BE2C (cell line): Measurements from ENCODE around the gene TSPAN32.

Source experiments
- DNase-seq: peaks from one replicate; pipeline ENCODE4 v3.0.0-alpha.2; 2020
- H3K27me3 ChIP-seq: fragments of 250-450 bp; sonication (Bioruptor Pico); 2 replicates; pipeline ENCODE4 v1.5.1; 2020; ENCODE audit warnings: mild to moderate bottlenecking
- H3K36me3 ChIP-seq: fragments of 250-450 bp; sonication (Bioruptor Pico); 2 replicates; pipeline ENCODE4 v1.5.1; 2020; ENCODE audit warnings: mild to moderate bottlenecking
- H3K4me1 ChIP-seq: fragments of 250-450 bp; sonication (Bioruptor Pico); 2 replicates; pipeline ENCODE4 v1.5.1; 2020
- H3K4me3 ChIP-seq: 2 replicates; pipeline ENCODE4 v1.5.1; 2011; ENCODE audit warnings: low read depth, low read length
- H3K9me3 ChIP-seq: fragments of 250-450 bp; sonication (Bioruptor Pico); 2 replicates; pipeline ENCODE4 v1.5.1; 2020
- TF ChIP-seq, protein P1 (sequence below): IDR thresholded peaks from 2 replicates; pipeline ENCODE4 v1.5.1; 2012; ENCODE audit warnings: mild to moderate bottlenecking, low read depth, low read length

Gene TSPAN32

DNA sequence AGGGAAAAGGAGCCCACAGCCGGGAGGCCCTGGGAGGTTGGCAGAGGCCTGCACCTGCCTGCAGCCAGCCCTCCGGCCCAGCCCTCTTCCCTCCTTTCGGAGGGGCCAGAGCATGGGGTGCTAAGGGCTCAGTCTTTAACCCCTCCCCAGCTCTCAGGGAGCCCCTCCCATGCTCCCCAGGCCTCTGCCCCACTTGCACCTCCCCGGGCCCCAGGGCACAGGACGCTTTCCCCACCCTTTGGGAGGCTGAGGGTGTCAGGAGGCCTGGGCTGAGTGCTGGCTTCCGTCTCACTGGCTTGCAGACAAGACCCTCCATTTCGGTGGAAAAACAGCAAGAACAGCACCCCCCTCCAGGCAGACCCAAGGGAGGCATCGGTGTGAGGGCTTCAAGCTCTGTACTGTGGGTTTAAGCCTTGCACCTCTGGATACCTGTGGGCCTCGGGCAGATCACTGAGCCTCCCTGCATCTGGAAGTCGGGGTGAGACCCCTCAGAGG is 38.7 kb upstream of the TSPAN32 start:
- Histone ChIP-seq H3K27me3 (no peaks in the 10 kb centered on the region; the same call in 1 of the 2 replicates), H3K9me3 (no peaks in the 10 kb centered on the region), H3K36me3 (no peaks in the 10 kb centered on the region), H3K4me3 (no peak overlapping the region), H3K4me1 (no peaks in the 10 kb centered on the region)
- no peak for DNase-seq
- TF ChIP-seq, protein P1, sequence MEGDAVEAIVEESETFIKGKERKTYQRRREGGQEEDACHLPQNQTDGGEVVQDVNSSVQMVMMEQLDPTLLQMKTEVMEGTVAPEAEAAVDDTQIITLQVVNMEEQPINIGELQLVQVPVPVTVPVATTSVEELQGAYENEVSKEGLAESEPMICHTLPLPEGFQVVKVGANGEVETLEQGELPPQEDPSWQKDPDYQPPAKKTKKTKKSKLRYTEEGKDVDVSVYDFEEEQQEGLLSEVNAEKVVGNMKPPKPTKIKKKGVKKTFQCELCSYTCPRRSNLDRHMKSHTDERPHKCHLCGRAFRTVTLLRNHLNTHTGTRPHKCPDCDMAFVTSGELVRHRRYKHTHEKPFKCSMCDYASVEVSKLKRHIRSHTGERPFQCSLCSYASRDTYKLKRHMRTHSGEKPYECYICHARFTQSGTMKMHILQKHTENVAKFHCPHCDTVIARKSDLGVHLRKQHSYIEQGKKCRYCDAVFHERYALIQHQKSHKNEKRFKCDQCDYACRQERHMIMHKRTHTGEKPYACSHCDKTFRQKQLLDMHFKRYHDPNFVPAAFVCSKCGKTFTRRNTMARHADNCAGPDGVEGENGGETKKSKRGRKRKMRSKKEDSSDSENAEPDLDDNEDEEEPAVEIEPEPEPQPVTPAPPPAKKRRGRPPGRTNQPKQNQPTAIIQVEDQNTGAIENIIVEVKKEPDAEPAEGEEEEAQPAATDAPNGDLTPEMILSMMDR = no peak

DNA sequence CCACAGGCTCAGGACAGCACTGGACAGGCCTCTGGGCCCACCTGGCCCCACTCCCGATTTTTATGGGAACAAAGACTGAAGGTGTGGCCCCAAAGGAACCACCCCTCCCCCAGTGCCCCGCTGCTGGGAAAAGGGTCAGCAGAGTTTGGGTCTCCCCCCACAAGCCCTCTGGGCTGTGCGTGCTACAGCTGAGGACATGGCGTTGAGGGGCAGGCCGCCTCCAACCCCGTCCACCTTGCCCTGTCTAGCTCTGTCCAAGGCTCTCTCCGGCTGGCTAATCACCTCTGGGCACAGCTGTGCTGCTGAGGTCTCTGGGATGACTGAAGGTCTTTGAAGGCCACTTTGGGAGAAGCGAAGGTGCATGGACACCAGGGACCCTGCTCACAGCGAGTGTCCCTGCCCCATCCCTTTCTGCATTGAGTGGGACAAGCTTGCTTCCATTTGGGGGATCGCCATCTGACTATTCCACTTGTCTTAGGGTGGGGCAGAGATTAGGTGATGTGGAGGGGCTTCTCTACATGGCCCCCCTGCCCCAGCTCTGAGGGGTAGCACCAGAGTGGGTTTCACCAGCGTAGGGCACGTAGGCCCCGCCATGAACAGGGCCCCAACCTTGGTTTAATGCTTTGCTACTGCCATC is 38.0 kb upstream of the TSPAN32 start:
- no peak for DNase-seq
- H3K4me1 ChIP-seq = no peaks in the 10 kb centered on the region
- peaks cover 6% of the 10 kb centered on the region for H3K27me3 ChIP-seq
- H3K4me3 ChIP-seq = no peak overlapping the region
- no peaks in the 10 kb centered on the region for H3K36me3 ChIP-seq
- TF ChIP-seq, protein P1 = no peak
- H3K9me3 ChIP-seq = no peaks in the 10 kb centered on the region

DNA sequence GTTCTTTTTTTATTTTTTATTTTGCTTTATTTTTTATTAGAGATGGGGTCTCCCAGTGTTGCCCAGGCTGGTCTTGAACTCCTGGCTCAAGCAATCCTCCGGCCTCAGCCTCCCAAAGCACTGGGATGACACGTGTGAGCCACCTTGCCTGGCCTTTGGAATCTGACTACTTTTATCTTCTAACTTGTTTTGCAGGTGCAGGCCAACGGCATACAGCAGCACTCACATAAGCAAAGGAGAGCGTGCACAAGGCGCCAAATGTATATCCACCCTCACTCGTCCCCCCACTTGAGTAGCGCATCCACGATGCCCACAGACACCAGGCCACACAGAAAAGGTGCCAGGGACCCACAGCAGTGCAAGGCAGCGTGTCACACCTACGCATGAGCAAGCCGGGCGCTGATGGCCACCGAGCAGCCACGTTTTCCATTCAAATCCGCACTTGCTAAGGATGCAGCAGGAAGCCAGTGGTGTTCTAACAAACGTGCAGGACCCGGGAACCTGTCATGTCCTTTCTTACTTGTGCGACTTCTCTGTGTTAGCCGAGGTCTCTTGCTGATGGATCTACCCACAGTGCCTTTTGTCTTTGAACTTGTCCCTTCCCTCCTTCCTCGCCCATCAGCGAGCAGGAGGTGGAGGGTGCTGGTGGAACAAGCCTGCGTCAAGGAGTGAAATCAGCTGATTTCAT is 37.3 kb upstream of the TSPAN32 start:
- Histone ChIP-seq H3K36me3 (no peaks in the 10 kb centered on the region), H3K27me3 (peaks cover 11% of the 10 kb centered on the region), H3K9me3 (no peaks in the 10 kb centered on the region), H3K4me1 (no peaks in the 10 kb centered on the region), H3K4me3 (no peak overlapping the region)
- DNase-seq = no peak
- TF ChIP-seq, protein P1 = no peak

DNA sequence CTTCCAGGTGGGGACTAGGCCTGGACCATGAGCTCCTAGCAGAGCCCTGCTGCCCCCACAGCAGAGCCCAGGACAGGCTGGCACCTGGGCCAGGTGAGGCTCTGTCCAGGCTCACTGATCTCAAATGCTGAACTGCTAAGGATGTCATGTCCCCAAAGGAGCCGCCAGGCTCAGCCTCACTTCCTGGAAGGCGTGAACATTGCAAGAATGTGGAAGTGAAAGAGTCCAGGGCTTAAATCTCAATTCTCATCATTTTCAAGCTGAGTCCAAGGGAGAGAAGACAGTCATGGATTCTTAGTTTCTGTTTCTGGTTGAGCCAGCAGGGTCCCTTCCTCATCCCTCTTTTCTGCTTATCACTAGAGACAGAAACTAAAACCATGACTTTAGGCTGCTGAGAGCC is 36.4 kb upstream of the TSPAN32 start:
- no peak for DNase-seq
- H3K4me1 ChIP-seq = no peaks in the 10 kb centered on the region

DNA sequence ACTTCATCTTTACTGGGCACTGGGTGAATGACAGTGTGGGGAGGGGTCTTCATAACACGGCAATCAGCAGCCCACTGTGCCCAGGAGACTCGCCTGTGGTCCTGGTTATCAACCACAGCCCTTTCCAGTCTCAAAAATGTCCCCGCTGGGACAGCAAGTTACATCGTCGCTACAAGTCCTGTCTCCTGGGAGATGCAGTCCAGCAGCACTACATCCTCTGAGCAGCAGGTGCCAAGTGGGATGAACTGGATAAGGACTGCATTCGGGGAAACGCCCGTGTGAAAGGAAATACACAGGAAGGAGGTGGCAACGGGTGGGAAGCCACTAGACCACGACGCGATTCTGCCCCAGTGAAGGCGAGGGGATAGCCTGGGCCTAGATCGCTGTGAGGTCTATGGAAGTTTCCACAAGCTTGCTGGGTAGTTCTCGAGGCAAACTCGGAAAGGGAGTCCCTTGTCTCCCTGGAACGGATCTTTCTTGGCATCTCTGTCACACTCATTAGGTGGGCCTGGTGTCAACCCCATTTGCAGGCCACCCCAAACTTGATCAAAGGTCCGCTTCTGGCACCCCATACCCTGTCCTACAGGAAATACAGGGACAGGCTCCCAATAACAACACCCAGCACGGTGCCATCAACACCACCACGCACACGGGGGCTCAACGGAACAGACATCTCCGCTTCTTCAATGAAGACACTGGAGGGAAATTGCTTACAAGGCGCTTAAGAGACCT is 35.8 kb upstream of the TSPAN32 start:
- H3K4me3 ChIP-seq = no peak overlapping the region
- no peaks in the 10 kb centered on the region for H3K4me1 ChIP-seq
- DNase-seq = no peak
- no peaks in the 10 kb centered on the region for H3K36me3 ChIP-seq
- H3K27me3 ChIP-seq = peaks cover 26% of the 10 kb centered on the region
- TF ChIP-seq, protein P1 = no peak
- H3K9me3 ChIP-seq = no peaks in the 10 kb centered on the region

More for the DNA sequence above, 36.4 kb upstream of the TSPAN32 start:
- Histone ChIP-seq H3K36me3 (no peaks in the 10 kb centered on the region), H3K9me3 (no peaks in the 10 kb centered on the region), H3K27me3 (peaks cover 19% of the 10 kb centered on the region), H3K4me3 (no peak overlapping the region)
- TF ChIP-seq, protein P1 = no peak
